HT-29 (cell line): Measurements from ENCODE around the gene GRIFIN. TPM values are rescaled to one million over a fixed set of nuclear protein-coding genes. Genes with fewer than 3 reads are reported as not detected.
"Not testable (repeated sequence)": the region's sequence is repeated elsewhere in the genome, so short reads cannot be mapped to it uniquely, and the experiment has no call there.

ENCODE experiments used
- DNase-seq: peaks from one replicate; pipeline ENCODE4 v3.0.0-alpha.2; 2015; ENCODE audit warnings: low spot score
- total RNA-seq: library from RNA; depleted of rRNA; stranded (reverse); fragments of >200 nt; shearing (Covaris generic); gene quantifications from 2 replicates; pipeline ENCODE4 v1.2.3, GENCODE V29; 2014

Gene GRIFIN
- total RNA-seq, 1 experiment from 2014 or later: not detected

- no peak for DNase-seq
Measured at GRCh38 chr7:2478800-2479199, 2.6 kb upstream of the GRIFIN start.

DNA sequence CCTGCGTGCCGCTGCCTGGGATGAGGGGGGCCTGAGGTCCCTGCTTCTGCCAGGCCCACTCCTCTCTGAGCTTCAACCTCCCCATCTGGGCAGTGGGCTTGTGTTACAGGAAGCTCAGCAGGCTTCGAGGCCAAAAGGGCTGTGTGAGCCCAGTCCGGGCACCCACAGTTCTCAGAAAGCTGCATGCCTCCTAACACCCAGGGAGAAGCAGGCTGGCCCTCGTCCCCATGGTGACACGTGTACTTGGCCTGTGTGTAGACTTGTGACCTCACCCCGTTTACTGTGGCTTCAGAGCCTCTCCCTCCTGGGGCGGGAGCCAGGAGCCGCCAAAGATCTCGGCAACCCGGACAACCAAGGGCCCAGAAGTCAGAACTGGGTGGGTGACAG lies 2.2 kb upstream of the GRIFIN start:
- DNase-seq: peak; percentile 90

- DNase-seq: peak; percentile 79
Measured at GRCh38 chr7:2477447-2478398, 1.5 kb upstream of the GRIFIN start.

- no peak for DNase-seq
Measured at GRCh38 chr7:2476776-2477446, 713 bp upstream of the GRIFIN start.

- DNase-seq: no peak
Measured at GRCh38 chr7:2475678-2476015, 551 bp downstream of the GRIFIN start.

GRCh38 chr7:2474813-2475677 lies 1.2 kb downstream of the GRIFIN start:
- no peak for DNase-seq

- DNase-seq: no peak
Measured at GRCh38 chr7:2474224-2474623, 2.0 kb downstream of the GRIFIN start.

DNA sequence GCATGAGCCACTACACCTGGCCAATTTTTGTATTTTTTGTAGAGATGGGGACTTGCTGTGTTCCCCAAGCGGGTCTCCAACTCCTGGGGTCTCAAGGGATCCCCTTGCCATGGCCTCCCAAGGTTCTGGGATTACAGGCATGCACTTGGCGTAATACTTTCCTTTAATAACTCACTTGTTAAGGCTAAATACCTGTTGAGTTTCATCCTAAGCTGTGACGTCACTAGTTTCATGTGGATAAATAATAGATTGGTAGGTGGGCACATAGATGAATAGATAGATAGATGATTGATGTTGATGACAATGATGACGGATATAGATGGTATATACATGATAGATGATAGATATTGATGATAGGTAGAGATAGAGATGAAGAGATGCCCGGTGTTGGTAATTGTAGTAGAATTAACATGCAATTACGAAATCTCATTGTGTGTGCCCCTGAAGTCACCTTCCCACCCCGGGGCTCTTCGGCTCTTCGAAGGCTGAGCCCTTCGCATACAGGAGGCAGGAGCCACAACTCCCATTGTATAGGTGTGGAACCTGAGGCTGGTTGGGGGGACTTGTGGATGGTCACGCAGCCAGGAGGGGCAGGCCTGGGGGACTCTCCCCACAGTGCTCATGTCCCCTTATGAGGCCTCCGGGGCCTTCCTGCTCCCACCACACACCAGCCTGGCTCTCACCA lies 2.6 kb downstream of the GRIFIN start:
- no peak for DNase-seq

DNA sequence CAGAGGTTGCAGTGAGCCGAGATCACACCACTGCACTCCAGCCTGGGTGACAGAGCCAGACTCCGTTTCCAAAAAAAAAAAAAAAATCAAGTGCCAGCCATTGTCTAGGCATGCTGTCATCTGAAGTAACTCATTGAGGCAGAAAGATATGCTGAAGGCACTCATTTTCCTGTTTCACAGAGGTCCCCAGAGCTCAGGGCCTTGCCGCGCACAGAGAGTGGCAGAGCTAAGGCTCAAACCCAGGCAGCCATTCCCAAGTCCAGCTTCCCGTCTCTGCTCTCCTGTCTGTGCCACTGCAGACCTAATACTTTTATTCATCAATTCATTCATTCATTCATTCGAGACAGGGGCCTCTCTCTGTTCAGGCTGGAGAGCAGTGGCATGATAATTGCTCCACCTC lies 3.5 kb downstream of the GRIFIN start:
- DNase-seq: no peak

DNA sequence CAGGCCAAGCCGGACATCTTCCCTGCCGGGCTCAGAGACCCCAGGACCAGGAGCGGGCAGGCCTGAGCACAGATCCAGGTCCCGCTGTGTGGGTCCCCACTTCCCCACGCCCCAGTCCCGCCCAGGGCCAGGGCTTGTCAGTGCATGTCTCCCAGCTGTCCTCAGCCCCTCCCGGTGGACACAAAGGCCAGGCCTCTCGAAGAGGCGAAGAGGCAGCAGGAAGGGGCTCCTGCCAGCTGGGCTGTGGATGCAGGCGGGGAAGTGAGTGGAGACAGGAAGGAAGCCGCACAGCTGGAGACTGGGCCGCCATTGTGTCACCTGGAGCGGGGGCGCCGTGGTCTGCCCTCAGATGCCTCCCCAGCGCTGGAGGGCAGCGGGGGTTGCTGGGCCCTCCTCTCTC lies 4.8 kb downstream of the GRIFIN start:
- DNase-seq: no peak

DNA sequence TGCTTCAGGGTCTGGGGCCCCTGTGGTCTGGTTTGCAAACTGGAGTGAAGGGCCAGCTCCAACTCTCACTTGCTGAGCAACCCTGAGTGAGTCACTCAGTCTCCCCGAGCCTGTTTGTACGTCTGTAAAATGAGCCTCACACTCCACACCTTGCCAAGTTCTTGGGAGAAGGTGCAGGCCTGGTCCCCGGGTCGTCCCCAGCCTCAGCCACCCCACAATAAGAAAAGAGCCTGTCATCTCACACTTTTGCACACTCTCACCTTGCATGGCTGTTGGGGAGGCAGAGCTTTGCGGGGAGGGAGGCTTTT lies 5.2 kb downstream of the GRIFIN start:
- DNase-seq: no peak

DNA sequence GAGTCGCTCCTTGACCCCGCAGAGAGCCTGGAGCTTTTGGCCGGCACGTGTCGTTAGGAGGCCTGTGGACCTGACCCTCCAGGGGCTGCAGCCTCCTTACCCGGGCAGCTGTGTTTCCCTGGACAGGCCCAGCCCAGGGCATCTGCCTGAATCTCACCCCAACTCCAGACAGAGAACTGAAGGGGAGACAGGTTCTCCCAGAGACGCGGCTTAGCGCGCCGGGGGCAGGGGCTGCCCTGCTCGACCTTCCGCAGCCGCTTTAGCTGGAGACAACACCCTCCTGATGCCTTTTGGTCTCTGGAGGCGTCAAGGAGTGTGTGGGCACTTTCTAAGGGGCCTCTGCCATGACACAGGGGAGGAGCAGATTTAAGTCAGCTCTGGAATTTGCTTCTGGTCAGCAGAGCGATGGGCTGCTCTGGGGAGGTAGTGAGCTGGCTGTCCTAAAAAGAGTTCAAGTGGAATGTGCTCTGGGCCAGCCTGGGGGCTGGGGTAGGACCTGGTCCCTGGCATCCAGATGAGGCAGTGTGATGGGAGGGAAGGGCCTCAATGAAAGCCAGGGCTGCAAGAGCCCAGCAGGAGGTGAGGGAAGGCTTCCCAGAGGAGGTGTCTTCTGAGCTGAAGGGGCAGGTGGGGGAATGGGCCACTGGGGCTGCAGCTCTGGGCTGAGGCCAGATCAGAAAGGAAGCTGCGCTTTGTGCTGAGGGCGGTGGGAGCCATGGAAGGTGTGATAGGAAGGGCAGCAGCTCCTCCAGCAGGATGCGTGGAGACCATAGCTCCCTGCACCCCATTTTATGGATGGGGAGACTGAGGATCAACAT lies 5.8 kb downstream of the GRIFIN start:
- DNase-seq: no peak

- not testable (repeated sequence) for DNase-seq
Measured at GRCh38 chr7:2469460-2470203, 6.6 kb downstream of the GRIFIN start.

DNA sequence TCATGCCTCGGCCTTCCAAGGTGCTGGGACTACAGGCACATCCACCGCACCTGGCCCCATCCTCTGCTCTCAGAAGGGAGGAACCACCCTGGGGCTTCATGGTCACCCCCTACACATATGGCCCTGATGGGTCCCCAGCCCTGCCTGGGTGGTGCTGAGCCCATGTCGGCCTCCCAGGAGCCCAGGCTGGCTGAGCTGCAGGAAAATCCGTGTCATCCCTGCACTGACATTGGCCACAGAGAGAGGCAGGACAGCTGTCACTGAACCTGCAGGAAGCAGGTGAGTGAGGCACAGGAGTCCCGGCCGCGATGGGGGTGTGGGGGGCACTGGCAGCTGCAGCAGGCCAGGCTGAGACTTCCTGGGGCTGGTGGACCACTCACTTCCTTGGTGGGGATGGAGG lies 8.0 kb downstream of the GRIFIN start:
- DNase-seq: no peak

GRCh38 chr7:2466675-2467074 lies 9.5 kb downstream of the GRIFIN start:
- no peak for DNase-seq

- DNase-seq: no peak
Measured at GRCh38 chr7:2465928-2466327, 10.3 kb downstream of the GRIFIN start.

- DNase-seq: no peak
Measured at GRCh38 chr7:2462731-2463130, 13.5 kb downstream of the GRIFIN start.

DNA sequence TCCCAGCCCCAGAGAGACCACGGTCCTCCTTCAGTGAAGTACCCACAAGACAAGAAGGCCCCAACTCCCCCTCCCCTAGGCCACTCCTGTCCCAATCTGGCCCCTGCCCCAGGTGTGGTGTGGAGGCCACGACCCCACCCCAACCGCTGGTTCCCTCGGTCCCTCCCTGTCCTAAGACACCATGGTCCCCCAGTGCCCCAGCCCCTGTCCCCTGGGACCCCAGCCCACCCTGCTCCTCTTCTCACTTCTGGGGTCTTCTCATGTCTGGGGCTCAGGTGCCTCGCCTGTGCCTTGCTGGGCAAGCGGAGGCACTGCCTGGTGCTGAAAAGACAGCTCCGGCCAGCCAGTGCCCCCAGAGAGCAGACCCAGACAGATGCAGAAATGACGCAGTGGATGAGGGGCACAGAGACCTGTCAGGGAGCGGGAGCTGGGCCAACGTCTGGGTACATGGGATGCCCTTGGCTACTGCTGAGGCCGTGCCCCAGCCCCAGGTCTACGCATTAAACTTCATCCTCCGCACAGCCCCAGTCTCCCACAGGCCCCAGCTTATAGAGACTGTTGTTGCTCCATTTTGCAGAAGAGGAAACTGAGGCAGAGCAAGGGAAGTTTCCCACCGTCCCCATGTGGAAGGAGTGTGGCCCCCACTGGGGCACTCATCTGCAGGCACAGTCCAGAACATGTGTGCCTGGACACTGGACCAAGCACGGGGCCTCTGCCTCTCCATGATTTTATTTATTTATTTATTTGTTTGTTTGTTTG lies 14.8 kb downstream of the GRIFIN start:
- DNase-seq: no peak

- DNase-seq: no peak
Measured at GRCh38 chr7:2460641-2461040, 15.6 kb downstream of the GRIFIN start.
